Measurements from ENCODE around the gene NDUFV1. TPM values are rescaled to one million over a fixed set of nuclear protein-coding genes. Genes with fewer than 3 reads are reported as not detected.
"Not testable (repeated sequence)": the region's sequence is repeated elsewhere in the genome, so short reads cannot be mapped to it uniquely, and the experiment has no call there.

NDUFV1 gene
- total and polyA plus RNA-seq, 12 donors, result 84.2 to 439 (median 244) TPM

DNA sequence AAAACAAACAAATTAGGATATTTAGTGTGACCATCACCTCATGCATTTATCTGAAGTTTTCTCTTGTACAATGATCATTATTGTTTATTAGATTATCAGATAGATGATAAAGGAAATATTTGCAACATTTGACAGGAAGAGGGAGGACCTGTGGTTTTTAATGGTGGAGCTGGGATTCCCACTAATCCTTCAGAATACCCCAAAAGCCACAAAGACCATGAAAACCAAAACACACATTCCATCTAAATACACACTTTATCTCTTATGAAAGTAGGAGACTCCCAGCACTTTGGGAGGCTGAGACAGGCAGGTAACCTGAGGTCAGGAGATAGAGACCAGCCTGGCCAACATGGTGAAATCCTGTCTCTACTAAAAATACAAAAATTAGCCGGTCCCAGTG is 7.6 kb upstream of the NDUFV1 start:
- H3K27me3 ChIP-seq, result no peaks in the 10 kb centered on the region
- intact Hi-C loops (cut with DNase I), result no loop called here
- DNase-seq, result no peak
- TF ChIP-seq POLR2A (IDR thresholded peaks at IDR 0.05), result no peak
- TF ChIP-seq, protein P1, sequence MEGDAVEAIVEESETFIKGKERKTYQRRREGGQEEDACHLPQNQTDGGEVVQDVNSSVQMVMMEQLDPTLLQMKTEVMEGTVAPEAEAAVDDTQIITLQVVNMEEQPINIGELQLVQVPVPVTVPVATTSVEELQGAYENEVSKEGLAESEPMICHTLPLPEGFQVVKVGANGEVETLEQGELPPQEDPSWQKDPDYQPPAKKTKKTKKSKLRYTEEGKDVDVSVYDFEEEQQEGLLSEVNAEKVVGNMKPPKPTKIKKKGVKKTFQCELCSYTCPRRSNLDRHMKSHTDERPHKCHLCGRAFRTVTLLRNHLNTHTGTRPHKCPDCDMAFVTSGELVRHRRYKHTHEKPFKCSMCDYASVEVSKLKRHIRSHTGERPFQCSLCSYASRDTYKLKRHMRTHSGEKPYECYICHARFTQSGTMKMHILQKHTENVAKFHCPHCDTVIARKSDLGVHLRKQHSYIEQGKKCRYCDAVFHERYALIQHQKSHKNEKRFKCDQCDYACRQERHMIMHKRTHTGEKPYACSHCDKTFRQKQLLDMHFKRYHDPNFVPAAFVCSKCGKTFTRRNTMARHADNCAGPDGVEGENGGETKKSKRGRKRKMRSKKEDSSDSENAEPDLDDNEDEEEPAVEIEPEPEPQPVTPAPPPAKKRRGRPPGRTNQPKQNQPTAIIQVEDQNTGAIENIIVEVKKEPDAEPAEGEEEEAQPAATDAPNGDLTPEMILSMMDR (IDR thresholded peaks at IDR 0.05), result no peak
- no peak overlapping the region for H3K4me3 ChIP-seq
- 64 to 92% (median 71%) methylated on average over 1 of the region's 1 CpG for WGBS, 4 donors
- no peaks in the 10 kb centered on the region for H3K36me3 ChIP-seq (replicated peaks in 1 of 2)
- no peaks in the 10 kb centered on the region for H3K9me3 ChIP-seq (replicated peaks in 1 of 3)
- no peak overlapping the region for H3K27ac ChIP-seq
- no peaks in the 10 kb centered on the region for H3K4me1 ChIP-seq (replicated peaks in 1 of 2)

DNA sequence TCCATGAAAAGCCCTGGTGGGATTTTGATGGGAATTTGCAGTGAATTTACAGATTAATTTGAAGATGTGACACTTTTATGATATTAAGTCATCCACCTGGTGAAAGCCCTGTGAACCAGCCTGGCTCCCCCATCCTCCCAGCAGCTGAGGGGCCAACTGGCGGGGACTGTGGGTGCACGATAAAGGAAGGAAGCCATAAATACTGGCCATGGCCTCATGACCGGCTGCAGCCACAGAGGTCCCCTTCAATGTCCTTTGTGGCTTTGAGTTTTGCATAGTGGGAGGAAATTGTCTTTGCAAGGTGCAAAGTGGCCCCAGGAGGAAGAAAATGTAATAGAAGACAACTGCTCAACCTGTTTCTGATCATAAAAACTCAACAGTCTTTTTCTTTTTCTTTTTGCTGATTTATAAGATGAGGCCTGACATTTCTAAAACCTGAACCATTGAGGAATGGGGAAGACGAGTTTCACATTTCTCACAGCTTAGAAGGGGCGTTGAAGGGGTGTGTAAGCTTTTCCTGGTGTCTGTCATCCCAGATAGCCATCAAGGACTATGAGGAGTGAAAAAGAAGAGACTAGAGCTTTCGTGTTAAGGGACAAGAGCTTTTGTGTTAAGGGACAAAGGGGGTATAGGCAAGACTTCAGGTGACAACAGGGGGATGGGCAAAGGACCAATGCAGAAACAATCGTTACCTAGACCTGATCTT is 6.3 kb upstream of the NDUFV1 start:
- intact Hi-C loops (cut with DNase I), result no loop called here
- Histone ChIP-seq H3K36me3 (replicated peaks in 1 of 2) (no peaks in the 10 kb centered on the region), H3K4me1 (replicated peaks in 1 of 2) (no peaks in the 10 kb centered on the region), H3K27ac (no peak overlapping the region), H3K27me3 (no peaks in the 10 kb centered on the region), H3K9me3 (replicated peaks in 1 of 3) (no peaks in the 10 kb centered on the region), H3K4me3 (no peak overlapping the region)
- DNase-seq, result no peak
- TF ChIP-seq, protein P1 (IDR thresholded peaks at IDR 0.05), result no peak
- TF ChIP-seq POLR2A (IDR thresholded peaks at IDR 0.05), result no peak
- WGBS, 4 donors, result 34 to 46% (median 44%) methylated on average over 7 of the region's 7 CpGs

DNA sequence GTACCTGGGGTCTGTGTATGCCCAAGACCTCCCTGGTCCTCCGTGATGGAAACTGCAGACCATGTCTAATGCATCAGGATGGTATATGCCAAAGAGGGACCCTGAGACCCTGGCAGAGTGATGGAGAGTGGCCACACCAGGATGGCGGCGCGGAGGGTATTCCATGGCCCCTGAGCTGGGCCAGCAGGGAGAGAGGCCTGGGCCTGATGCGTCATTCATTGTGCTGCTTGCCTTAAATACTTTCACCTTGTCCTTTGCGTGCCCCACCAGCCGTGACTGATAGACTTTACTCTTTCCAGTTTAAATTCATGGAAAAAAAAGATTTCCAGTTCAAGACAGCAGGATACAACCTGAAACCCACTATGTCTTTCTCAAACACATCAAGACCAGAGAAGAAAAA is 5.6 kb upstream of the NDUFV1 start:
- Histone ChIP-seq H3K4me1 (replicated peaks in 1 of 2) (peaks cover under 1 to 2% of the 10 kb centered on the region in 2 donors), H3K9me3 (replicated peaks in 1 of 3) (no peaks in the 10 kb centered on the region), H3K4me3 (no peak overlapping the region), H3K27ac (no peak overlapping the region), H3K27me3 (no peaks in the 10 kb centered on the region), H3K36me3 (replicated peaks in 1 of 2) (no peaks in the 10 kb centered on the region)
- WGBS, 4 donors, result 83 to 88% (median 85%) methylated on average over 3 to 7 of the region's 7 CpGs
- intact Hi-C loops (cut with DNase I), result no loop called here
- DNase-seq, result no peak
- no peak for TF ChIP-seq POLR2A (IDR thresholded peaks at IDR 0.05)
- TF ChIP-seq, protein P1 (IDR thresholded peaks at IDR 0.05), result no peak

DNA sequence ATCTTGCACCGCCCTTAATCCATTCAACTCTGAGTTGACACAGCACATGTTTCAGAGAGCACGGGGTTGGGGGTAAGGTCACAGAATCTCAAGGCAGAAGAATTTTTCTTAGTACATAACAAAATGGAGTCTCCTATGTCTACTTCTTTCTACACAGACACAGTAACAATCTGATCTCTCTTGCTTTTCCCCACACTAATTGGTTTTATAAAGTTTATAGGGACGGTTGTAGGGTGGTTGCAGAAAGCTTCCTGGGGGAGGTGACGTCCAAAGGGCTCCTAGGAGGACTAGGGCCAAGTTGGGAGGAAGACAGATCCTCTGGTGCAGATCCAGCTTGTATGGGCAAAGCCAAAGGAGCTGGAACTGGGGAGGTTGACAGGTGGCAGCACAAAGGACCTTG is 2.6 kb upstream of the NDUFV1 start:
- WGBS, 4 donors, result 63 to 74% (median 69%) methylated on average over 2 of the region's 4 CpGs
- H3K4me3 ChIP-seq; H3K27ac ChIP-seq; DNase-seq; H3K9me3 ChIP-seq (replicated peaks in 1 of 3); H3K36me3 ChIP-seq (replicated peaks in 1 of 2); intact Hi-C loops (cut with DNase I); H3K27me3 ChIP-seq: not testable (repeated sequence)
- peaks cover 13 to 14% of the 10 kb centered on the region in 2 donors for H3K4me1 ChIP-seq (replicated peaks in 1 of 2)

DNA sequence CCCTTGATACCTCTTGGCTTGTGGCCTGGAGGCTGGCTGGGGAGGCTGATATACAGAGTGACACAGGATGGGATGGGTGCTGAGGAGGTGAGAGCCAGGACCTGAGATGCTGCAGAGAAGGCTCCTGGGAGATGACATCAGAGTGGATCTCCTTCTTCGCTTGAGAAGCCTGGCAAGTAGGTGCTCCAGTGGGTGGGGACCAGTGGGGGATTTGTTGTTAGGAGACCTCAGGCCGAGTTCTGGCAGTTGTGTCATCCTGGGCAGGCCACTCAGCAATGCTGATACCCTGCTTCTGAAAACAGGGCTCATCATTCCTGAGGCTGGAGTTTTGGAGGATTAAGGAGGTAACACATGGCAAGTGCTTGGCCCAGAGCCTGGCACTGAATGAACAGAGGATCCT is 1.9 kb upstream of the NDUFV1 start:
- no peaks in the 10 kb centered on the region for H3K27me3 ChIP-seq

More for the DNA sequence above, 1.9 kb upstream of the NDUFV1 start:
- 63 to 86% (median 80%) methylated on average over 1 to 2 of the region's 2 CpGs for WGBS, 4 donors
- H3K36me3 ChIP-seq (replicated peaks in 1 of 2), result peaks cover 0 to 14% of the 10 kb centered on the region in 2 donors
- H3K4me1 ChIP-seq (replicated peaks in 1 of 2), result peaks cover 13 to 14% of the 10 kb centered on the region in 2 donors
- H3K27ac ChIP-seq, result no peak overlapping the region
- TF ChIP-seq, protein P1 (IDR thresholded peaks at IDR 0.05), result no peak
- no peak for TF ChIP-seq POLR2A (IDR thresholded peaks at IDR 0.05)
- H3K4me3 ChIP-seq, result no peak overlapping the region
- intact Hi-C loops (cut with DNase I), result no loop called here
- DNase-seq, result no peak
- no peaks in the 10 kb centered on the region for H3K9me3 ChIP-seq (replicated peaks in 1 of 3)
